HG02870 (cell line): ENCODE data around the gene GATA6.
A peak's percentile ranks its signal among the peaks of the same experiment; 100 is the strongest.

Experiments used
- ATAC-seq: cut with Tn5 transposase; IDR thresholded peaks from one replicate; pipeline ENCODE4 v1.9.1; 2021; ENCODE audit warnings: mild to moderate bottlenecking, moderate library complexity; ENCODE audit not compliant: unreplicated experiment

GATA6 gene

DNA sequence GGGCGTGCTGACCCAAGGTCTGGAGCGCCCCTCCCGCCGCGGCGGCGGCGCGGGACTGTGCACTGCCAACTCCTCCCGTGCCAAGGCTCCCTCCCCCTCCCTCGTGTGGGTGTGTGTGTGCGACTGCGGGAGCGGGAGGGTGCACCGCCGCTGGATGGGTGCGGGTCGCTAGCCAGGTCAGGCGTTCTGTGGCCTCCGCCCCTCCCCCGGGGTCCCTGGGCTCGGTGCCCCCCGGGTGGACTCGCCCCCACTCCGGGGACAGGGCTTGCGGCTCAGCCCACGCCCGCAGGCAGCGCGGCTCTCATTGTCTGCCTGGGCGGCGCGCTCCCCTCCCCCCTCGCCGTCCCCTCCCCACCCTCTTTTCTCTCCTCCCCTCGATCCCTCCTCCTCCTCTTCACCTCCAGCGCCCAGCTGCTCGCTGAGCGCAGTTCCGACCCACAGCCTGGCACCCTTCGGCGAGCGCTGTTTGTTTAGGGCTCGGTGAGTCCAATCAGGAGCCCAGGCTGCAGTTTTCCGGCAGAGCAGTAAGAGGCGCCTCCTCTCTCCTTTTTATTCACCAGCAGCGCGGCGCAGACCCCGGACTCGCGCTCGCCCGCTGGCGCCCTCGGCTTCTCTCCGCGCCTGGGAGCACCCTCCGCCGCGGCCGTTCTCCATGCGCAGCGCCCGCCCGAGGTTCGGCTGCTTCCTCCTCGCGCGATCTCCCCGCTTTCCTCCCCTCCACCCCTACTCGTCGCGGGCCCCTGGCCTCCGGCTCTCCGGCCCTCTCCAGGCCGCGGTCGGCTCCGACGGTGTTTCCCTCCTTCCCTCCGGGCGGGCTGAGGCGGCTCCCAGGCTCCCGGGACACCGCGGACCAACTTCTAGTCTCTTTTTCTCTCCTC is at the start of gene GATA6:
GATA6 (plus strand) TSS at position 579 of the 878 bp plus-strand sequence. CDS start 1,556 bp downstream, outside the sequence.
- ATAC-seq, result no peak

GRCh38 chr18:22124970-22125369 is 44.4 kb upstream of the GATA6 start:
- ATAC-seq, result no peak

GRCh38 chr18:22128954-22129353 is 40.4 kb upstream of the GATA6 start:
- ATAC-seq, result no peak

GRCh38 chr18:22129778-22130177 is 39.6 kb upstream of the GATA6 start:
- no peak for ATAC-seq

GRCh38 chr18:22132258-22132657 is 37.1 kb upstream of the GATA6 start:
- ATAC-seq, result peak; percentile 65

DNA sequence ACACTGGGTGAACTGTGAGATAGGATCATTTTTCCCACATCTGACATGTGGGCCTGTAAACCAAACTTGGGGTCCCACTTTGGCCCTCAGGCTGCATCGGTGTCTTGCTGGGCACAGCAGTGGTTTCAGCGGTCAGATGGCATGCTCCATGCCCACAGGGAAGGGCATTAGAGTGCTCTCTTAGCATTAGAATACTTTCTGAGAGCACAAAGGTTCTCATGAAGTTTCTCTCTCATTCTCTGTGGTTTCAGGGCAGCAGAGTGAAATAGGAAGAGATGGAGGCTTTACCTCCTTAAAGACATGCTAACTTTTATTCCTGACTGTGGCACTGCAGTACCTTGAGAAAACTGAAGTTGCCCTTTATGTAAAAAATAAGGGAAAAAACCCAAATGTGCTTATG is 36.6 kb upstream of the GATA6 start:
- peak; percentile 45 for ATAC-seq

DNA sequence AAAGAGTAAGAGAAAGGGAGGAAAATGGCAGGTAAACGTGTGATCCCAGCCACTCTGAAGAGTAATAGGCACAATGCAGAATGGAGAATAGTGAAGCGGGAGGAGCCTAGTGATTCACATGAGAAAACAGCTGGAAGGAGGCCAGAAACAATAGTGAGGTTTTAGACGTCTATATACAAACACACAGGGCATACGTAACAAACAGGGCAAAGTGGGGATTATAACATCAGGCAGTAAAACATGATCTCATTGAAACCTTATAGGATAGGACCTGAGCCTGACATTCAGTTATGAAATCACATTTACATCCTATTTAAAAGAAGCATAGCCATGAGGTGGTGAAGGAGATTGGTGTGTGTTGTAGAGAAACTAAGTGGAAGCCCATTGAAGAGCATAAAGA is 33.0 kb upstream of the GATA6 start:
- ATAC-seq, result no peak

- peak; percentile 53 for ATAC-seq
Observed at GRCh38 chr18:22141211-22141610, 28.2 kb upstream of the GATA6 start.

DNA sequence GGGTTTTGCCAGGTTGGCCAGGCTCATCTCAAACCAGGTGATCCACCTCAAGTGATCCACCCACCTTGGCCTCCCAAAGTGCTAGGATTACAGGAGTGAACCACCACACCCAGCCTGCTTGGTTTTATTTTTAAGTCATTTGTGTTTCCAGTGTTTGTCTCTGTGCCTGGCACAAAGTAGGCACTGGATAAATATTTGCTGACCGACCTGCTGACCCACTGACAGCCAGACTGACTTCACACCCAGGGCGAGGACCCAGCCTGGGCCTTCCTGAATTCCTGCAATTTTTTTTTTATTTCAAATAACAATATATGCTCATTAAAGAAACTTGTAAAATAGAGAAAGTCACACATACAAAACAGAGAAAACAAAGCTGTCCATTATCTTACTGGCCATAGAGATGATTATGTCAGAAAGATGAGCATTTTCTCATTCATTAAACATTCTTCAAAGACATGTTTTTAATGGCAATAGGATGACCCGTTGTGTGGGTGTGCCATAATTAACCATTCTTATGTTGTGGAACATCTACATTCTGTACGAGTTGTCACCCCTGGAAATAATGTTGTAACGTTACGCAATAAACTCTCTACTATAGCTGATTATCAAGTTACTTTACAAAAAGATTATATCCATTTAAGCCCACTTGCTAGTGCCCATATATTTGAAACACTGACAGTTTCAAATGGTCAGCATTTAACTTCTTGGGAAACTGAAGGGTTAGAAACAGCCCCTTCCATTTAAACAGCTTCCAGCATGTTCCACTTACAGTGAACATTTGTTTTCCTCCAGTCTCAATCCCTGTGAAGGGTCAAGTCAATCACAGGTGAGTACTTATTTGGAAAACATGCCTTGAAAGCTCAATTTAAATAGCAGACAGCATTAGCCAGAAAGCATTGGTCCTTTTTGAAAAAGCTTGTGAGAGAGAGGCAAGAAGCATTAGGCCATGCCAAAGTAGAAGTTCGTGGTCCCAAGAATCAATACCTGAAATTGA is 25.7 kb upstream of the GATA6 start:
- no peak for ATAC-seq

- ATAC-seq, result peak; percentile 65
Observed at GRCh38 chr18:22145160-22145559, 24.2 kb upstream of the GATA6 start.

GRCh38 chr18:22149710-22150109 is 19.7 kb upstream of the GATA6 start:
- ATAC-seq, result no peak

DNA sequence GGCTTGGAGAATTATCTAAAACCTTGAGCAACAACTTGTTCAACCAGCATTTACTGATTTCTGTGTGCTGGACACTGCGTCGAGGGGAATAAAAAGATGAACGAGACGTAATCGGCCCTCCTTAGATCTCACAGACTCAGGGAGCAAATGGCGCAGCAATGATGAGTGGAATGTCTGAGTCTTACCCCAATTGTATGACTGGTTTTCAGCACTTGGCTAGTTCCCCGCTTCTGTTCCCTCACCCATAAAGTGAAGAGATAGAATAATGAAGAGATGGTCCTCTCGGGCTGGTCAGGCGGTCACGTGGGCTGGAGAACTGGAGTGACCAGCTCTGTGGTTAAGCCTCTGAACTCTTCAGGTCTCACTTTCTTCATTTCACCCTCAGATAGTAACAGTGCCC is 17.3 kb upstream of the GATA6 start:
- no peak for ATAC-seq

GRCh38 chr18:22153428-22153827 is 16.0 kb upstream of the GATA6 start:
- ATAC-seq, result no peak

- no peak for ATAC-seq
Observed at GRCh38 chr18:22155584-22155983, 13.8 kb upstream of the GATA6 start.

DNA sequence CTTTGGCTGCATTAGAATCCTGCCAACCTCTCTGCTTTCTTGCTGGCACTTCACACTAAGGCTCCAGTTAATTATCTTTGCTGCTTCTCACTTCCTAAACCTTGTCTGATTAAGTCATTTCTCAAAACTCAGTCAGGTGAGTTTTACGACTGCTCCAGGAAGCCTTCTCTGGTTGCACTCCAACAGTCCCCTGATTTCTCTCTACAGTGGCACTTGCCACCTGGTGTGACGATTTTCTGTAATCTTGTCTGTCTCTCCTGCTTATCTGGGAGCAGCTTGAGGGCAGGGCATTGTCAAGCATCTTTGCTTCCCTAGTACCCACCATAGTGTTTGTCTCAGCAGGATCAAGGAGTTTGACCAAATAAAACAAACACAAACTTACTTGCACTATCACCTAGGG is 10.4 kb upstream of the GATA6 start:
- no peak for ATAC-seq

DNA sequence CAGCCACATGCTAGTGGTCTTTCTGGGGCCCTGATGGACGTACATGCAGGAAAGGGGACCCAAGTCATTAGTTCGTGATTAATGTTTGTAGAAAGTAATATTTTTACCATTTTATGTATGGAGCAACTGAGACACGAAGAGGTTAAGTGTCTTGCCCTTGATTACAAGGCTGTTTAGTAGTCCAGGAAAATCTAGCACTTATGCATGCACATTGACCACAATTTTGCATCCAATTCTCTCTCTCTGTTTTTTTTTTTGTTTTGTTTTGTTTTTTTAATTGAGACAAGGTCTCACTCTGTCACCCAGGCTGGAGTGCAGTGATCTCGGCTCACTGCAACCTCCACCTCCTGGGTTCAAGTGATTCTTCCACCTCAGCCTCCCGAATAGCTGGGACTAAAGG is 8.3 kb upstream of the GATA6 start:
- ATAC-seq, result no peak

- no peak for ATAC-seq
Observed at GRCh38 chr18:22163416-22164161, 5.8 kb upstream of the GATA6 start.

GRCh38 chr18:22164337-22165048 is 4.9 kb upstream of the GATA6 start:
- no peak for ATAC-seq

- ATAC-seq, result no peak
Observed at GRCh38 chr18:22165049-22165602, 4.3 kb upstream of the GATA6 start.

DNA sequence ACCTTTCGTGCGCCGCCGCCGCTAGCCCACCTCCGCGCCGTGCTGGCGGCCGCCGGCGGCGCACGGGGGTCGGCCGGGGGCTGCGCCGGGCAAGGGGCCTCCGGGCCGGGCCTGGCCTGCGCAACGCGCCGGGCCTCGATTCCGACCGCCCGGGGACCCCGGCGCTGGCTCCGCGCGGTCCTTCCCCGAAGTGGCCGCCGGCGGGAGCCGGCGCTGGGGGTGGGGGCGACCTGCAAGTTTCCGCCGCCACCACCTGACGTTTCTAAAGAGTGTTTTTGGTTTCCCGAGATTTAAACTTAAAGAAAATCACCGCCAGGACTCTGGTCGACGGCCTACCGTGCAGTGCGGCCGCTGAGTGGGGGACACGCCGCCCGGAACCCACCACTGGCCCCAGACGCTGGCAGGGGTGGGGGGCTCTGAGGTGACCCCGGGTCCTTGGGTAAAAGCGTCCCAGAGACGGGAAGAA is 3.8 kb upstream of the GATA6 start:
- ATAC-seq, result no peak
